NCI-H510A (cell line): ENCODE data around the gene GGCT.
"Not testable (repeated sequence)": the region's sequence is repeated elsewhere in the genome, so short reads cannot be mapped to it uniquely, and the experiment has no call there.

Source experiments
- DNase-seq: peaks from one replicate; lab custom pipeline; 2025; lab: John Stamatoyannopoulos, UW

GGCT gene

DNA sequence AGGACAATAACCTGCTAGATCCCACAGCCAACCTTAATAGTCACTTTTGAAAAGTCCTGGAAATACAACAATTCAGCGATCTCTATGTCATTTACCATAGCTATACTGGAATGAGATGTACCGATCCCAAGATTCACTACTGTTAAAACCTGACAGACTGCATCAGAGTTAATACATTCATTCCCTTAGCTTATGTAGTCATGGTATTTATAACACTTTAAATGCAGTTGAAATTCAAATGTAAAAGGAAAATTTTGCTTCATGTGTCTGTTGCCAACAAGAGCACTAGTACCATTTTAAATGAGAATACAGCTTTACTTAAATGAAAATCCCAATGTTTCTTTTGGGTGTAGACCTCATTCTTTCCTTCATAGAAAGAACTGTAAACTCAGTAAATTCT, 11.1 kb upstream of the GGCT start:
- no peak for DNase-seq

GRCh38 chr7:30514776-30515175, 10.1 kb upstream of the GGCT start:
- no peak for DNase-seq

DNA sequence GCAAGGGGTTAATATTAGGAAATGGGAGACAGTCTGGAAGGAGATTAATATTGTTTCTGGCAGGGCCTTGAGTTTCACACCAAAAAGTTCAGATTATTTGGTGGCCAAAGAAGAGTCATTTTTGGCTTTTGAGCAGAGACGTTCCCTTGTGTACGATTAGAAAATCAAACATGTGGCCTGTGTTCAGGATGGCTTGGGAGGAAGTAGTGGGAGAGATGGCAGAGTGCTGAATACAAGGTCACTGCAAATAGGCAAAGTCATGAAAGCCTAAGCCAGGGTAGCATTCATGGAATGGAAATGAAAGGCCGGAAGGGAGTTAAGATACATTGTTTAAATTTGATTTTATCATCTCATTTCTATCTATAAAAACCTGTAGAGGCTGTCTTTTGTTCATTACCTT, 9.5 kb upstream of the GGCT start:
- DNase-seq, result no peak

GRCh38 chr7:30513762-30514161, 9.1 kb upstream of the GGCT start:
- DNase-seq, result no peak

- no peak for DNase-seq
These were observed 7.5 kb upstream of the GGCT start for GRCh38 chr7:30511973-30512662.

DNA sequence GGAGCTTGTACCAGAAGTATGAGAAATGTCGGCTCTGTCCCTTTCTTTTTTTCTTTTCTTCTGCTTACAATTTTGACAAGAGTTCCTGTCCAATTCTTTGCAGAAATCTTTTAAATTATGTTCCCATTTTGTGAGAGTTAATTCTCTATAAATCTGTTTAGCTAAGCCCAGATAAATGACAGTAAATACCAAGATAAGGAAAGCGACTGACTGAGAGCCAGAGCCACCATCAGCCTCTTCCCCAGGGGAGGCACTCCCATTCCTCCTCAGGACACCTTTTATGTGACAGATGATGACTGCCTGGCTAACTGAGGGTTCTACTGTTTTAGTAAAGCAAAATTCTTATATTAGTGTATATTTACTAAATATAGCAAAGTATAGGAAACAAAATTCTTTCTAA, 6.9 kb upstream of the GGCT start:
- DNase-seq, result no peak

- DNase-seq, result no peak
These were observed 5.8 kb upstream of the GGCT start for GRCh38 chr7:30510124-30511075.

GRCh38 chr7:30509171-30509857, 4.7 kb upstream of the GGCT start:
- DNase-seq, result not testable (repeated sequence)

GRCh38 chr7:30507346-30507900, 2.8 kb upstream of the GGCT start:
- not testable (repeated sequence) for DNase-seq

GRCh38 chr7:30505174-30505697, 607 bp upstream of the GGCT start:
- no peak for DNase-seq

DNA sequence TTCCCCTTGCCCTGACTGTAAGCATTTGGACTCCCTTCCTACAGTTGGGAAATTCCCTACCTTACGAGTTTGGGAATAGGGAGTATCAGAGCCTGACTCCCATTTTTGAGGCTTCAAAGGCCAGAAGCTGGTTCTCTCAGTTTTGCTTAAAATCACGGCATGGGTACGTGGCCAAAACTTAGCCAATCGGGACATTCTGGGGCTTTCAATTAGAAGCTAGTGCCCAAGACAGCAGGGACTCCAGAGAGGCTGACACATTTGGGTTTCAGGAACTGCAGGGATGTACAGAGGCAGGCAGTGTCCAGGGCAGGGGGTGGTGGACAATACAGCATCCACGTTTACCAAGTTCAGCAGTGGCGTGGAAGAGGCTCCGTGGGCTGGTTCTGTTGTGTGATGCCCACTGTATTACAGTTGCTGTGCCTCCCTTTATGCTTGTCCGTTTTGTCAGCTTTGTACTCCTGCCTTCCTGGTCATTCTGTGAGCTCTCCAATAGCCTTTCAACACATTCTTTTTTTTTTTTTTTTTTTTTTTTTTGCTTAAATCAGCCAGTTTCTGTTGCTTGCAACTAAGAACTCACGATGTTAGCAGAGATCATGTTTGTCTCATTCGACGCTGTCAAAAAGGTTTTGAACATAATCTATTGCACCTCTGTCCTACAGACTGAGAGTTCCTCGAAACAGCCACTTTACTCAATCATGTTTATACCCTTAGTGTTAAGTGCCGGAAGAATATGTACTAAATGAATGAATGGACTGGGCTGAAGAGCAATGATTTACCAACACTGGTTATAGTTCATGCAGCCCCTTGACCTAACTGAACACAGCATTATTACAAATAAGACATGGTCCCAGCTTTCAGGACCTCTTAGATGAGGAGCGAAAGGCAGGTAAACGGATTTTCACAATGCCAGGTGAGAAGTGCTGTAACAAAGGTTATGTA, 1.1 kb downstream of the GGCT start:
- DNase-seq, result no peak

GRCh38 chr7:30502470-30503251, 2.0 kb downstream of the GGCT start:
- no peak for DNase-seq

- DNase-seq, result no peak
These were observed 3.4 kb downstream of the GGCT start for GRCh38 chr7:30501264-30501663.

DNA sequence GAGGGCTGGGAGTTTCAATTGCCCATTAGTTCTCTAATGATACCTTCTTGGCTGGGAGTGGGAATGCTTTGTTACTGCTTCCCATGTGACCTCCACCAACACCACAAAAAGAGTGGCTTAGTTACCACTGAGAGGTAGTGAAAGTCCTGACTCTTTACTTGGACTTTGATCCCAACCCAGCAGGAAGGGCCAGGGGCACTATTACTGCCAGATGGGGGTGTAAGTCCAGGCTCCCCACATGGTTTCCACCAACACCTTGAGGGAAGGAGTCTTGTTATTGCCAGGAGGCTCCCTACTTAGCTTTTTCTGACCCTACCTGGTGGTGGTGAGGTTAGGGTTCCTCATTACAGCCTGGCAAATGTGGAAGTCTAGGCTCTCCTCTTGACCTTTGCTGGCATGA, 11.4 kb downstream of the GGCT start:
- no peak for DNase-seq

GRCh38 chr7:30491417-30491816, 13.2 kb downstream of the GGCT start:
- DNase-seq, result no peak

DNA sequence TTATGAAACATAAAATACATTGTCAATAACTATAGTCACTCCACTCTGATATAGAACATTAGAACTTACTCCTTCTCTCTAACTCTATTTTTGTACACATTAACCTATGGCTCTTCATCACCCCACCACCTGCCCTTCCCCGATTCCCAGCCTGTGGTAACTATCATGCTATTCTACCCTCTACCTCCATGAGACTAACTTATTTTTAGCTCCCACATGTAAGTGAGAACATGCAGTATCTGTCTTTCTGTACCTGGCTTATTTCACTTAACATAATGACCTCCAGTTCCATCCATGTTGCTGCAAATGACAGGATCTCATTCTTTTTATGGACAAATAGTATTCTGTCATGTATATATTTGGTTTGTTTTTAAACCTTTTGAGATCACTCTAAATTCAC, 17.3 kb downstream of the GGCT start:
- no peak for DNase-seq

DNA sequence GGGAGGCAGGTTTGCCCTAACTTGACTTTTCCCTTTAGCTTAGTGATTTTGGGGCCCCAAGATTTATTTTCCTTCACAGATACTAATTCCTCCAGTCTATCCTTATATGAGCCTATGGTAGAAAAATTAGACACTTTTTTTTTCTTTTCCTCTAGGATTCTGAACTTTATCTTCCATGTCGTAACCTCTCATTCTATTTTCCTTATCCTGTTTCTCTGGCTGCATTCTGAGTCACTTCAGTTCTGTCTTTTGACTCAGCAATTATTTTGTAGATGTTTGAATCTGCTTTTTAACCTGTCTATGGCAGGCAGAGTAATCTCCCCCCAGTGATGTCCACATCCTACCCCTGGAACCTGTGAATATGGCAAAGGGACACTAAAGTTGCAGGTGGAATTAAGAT, 19.0 kb downstream of the GGCT start:
- DNase-seq, result no peak

- not testable (repeated sequence) for DNase-seq
These were observed 23.2 kb downstream of the GGCT start for GRCh38 chr7:30481416-30481815.

DNA sequence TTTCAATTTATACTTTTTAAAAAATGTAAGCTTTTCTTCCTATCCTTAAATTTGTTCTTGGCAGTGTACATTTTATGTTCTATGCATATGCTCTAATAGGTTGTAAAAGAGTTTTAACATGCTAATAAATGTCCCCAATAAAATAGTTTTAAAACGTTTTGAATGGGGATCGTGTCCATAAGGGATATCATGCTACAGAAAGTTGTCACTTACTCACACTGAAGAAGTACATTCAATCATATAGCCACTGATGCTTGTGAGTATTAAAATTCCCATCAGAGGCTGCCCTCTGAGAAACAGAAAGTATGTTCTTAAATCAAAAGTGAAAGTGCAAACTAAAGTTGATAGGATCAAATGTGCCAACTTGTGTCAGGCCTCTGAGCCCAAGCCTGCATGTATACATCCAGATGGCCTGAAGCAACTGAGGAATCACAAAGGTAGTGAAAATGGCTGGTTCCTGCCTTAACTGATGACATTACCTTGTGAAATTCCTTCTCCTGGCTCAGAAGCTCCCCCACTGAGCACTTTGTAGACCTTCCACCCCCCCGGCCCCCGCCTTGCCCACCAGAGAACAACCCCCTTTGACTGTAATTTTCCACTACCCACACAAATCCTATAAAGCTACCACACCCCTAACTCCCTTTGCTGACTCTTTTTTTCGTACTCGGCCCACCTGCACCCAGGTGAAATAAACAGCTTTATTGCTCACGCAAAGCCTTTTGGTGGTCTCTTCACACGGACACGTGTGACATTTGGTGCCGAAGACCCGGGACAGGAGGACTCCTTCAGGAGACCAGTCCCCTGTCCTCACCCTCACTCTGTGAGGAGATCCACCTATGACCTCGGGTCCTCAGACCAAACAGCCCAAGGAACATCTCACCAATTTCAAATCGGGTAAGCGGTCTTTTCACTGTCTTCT, 25.2 kb downstream of the GGCT start:
- DNase-seq, result no peak
